Measurements from ENCODE around the gene PNMA6A.
"Not testable (repeated sequence)": the region's sequence is repeated elsewhere in the genome, so short reads cannot be mapped to it uniquely, and the experiment has no call there.

Gene PNMA6A

DNA sequence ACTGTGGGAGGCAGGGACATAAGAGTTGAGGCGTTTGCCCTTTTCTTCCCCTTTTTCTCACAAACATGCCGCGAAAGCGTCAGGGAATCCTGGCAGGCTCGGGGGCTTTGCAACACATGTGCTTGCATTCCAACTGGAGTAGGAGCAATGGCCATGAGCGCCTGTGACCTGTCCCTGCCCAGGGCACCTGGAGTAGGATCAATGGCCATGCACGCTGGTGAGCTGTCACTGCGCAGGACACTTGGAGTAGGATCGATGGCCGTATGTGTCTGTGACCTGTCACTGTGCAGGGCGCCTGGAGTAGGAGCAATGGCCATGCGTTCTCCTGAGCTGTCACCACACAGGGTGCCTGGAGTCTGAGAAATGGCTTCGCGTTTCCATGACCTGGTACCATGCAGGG is 51.2 kb downstream of the PNMA6A start:
- not testable (repeated sequence) for ATAC-seq (ENCODE audit: insufficient read depth, low read depth); H3K79me2 ChIP-seq (ENCODE audit: insufficient read depth, low read length); H3K27me3 ChIP-seq (ENCODE audit: insufficient read depth, low read length, poor library complexity); H4K20me1 ChIP-seq (ENCODE audit: insufficient read depth, low read length); H3K4me3 ChIP-seq (ENCODE audit: low read depth in 1 of 2, low read length in 2 of 2); H3K9ac ChIP-seq (ENCODE audit: low read depth, low read length); H3K4me2 ChIP-seq (ENCODE audit: insufficient read depth, low read length); H2AFZ ChIP-seq (ENCODE audit: low read depth, low read length); H3K4me1 ChIP-seq (ENCODE audit: insufficient read depth, low read length); H3K27ac ChIP-seq (ENCODE audit: low read length); H3K9me3 ChIP-seq (ENCODE audit: insufficient read depth, low read length, severe bottlenecking); H3K36me3 ChIP-seq (ENCODE audit: insufficient read depth, low read length); DNase-seq
